Transverse colon (tissue), 4 donors: ENCODE results near the gene KLHL29. TPM values are rescaled to one million over a fixed set of nuclear protein-coding genes. Genes with fewer than 3 reads are reported as not detected.

Experiments
- DNase-seq: peaks from one replicate; pipeline ENCODE4 v3.0.0-alpha.2; 2019
- H3K27ac ChIP-seq, 4 donors: fragments of 200-600 bp; sonication (generic); 2 replicates each; pipeline ENCODE4 v1.5.1; 2016 to 2018; ENCODE audit warnings: inconsistent platforms in 4 of 4
- H3K27me3 ChIP-seq: fragments of 200-600 bp; sonication (generic); 2 replicates; pipeline ENCODE4 v1.5.1; 2017; ENCODE audit warnings: inconsistent platforms
- H3K36me3 ChIP-seq, 4 donors: fragments of 200-600 bp; sonication (generic); 2 replicates each; pipeline ENCODE4 v1.5.1; 2017 to 2019; ENCODE audit warnings: inconsistent platforms in 4 of 4
- H3K4me1 ChIP-seq, 4 donors: fragments of 200-600 bp; sonication (generic); 2 replicates each; pipeline ENCODE4 v1.5.1; 2017 to 2020; ENCODE audit warnings: inconsistent platforms in 4 of 4
- H3K4me3 ChIP-seq, 4 donors: fragments of 200-600 bp; sonication (generic); 1 replicate in 1 of 4; 2 replicates in 3 of 4; pipeline versions ENCODE4 v1.5.1 to v1.6.1; 2017 to 2019; ENCODE audit warnings: inconsistent platforms in 4 of 4
- H3K9me3 ChIP-seq, 2 donors: fragments of 200-600 bp; sonication (generic); 2 replicates each; pipeline ENCODE4 v1.5.1; 2017 to 2019; ENCODE audit warnings: inconsistent platforms in 2 of 2
- CTCF ChIP-seq, 5 experiments: fragments of 200-600 bp in 3 of 5; fragments of 450-650 bp in 2 of 5; sonication (generic) in 3 of 5; IDR thresholded peaks; 1 replicate in 2 of 5; 2 replicates in 3 of 5; pipeline ENCODE4 v1.5.1; 2016 to 2017; ENCODE audit warnings: antibody characterized with exemption in 5 of 5, inconsistent platforms in 3 of 5, mild to moderate bottlenecking in 2 of 5, moderate library complexity in 1 of 5
- EP300 ChIP-seq: sonication (generic); formaldehyde crosslinking; IDR thresholded peaks from one replicate; pipeline ENCODE4 v1.6.1; 2017; ENCODE audit warnings: antibody characterized with exemption, low read depth
- POLR2A ChIP-seq: fragments of 450-650 bp; IDR thresholded peaks from one replicate; pipeline ENCODE4 v1.6.1; 2016; ENCODE audit warnings: antibody characterized with exemption, mild to moderate bottlenecking, moderate library complexity
- POLR2AphosphoS5 ChIP-seq, 3 donors: sonication (generic); formaldehyde crosslinking; IDR thresholded peaks; one replicate each; pipeline ENCODE4 v1.6.1; 2016; ENCODE audit warnings: antibody characterized with exemption in 3 of 3
- WGBS, 2 donors: methylation state at CpG; one replicate each; pipeline ENCODE4 v1.1.5; 2018; ENCODE audit warnings: low coverage in 1 of 2; 5-methylcytosine and 5-hydroxymethylcytosine counted together
- in situ Hi-C, 4 donors: fragments of 200-750 bp; cut with MboI; loops; one replicate each; pipeline versions ENCODE4 v1.15.0 to v1.15.1; 2017; ENCODE audit warnings: low sequenced_read_pairs in 3 of 4, low pct_ligation_motif_present in 1 of 4, low pct_unique_long_range_greater_than_20kb in 1 of 4
- intact Hi-C: fragments of 100-400 bp; cut with DNase I; formaldehyde crosslinking; loops from one replicate; pipeline ENCODE4 v1.15.1; 2023; ENCODE audit warnings: low total_unique reads
- total RNA-seq, 4 donors: library from RNA; depleted of rRNA; stranded (reverse); fragments of >200 nt; gene quantifications; one replicate each; pipeline ENCODE4 v1.1.0, GENCODE V29; 2016

Gene KLHL29
- total RNA-seq, 4 donors from 2014 or later: 3.3 to 16.5 (median 5.8) TPM

- in situ Hi-C loops: no loop called here
- peak; percentile 16 for DNase-seq
Measured at GRCh38 chr2:23554054-23554697, 169.2 kb downstream of the KLHL29 start.

DNA sequence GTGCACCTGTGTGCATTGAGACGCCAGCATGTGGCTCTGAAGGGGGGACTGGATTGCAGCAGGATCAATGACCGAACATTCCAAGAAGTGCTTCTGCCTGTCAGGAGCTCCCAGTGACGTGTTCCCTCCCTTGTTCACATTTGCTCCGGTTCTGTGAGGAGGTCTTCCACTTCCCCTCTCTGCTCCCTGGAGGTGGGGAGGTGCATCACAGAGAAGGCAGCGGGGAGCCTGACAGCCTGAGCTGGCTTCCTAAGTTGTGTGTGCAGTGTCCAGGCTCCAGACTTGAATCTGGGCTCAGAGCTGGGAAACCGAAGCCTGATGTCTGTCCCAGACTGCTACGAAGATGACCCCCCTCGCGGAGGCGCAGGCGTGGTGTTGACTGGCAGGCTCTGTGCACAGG, 171.0 kb downstream of the KLHL29 start:
- in situ Hi-C loops: no loop called here
- Histone ChIP-seq H3K27ac (no peak overlapping the region), H3K4me1 (no peaks in the 10 kb centered on the region), H3K9me3 (no peaks in the 10 kb centered on the region), H3K36me3 (no peaks in the 10 kb centered on the region), H3K27me3 (no peaks in the 10 kb centered on the region), H3K4me3 (no peak overlapping the region)
- WGBS, 2 donors: 83% methylated on average over 11 of the region's 11 CpGs; no CpG with 5 or more reads in 1 of the 2 donors
- TF ChIP-seq CTCF (IDR thresholded peaks at IDR 0.05) (no peak), POLR2A (no peak), POLR2AphosphoS5 (IDR thresholded peaks at IDR 0.05) (no peak)
- intact Hi-C loops: no loop called here
- no peak for DNase-seq

More at GRCh38 chr2:23554054-23554697, 169.2 kb downstream of the KLHL29 start:
- H3K27ac ChIP-seq: peak overlapping the region; percentile 11 to 69 (median 44)
- no peaks in the 10 kb centered on the region for H3K36me3 ChIP-seq
- 70 to 79% methylated on average over 2 to 24 of the region's 24 CpGs for WGBS, 2 donors
- TF ChIP-seq CTCF (IDR thresholded peaks at IDR 0.05) (no peak), POLR2AphosphoS5 (IDR thresholded peaks at IDR 0.05) (peak in 1 of 3 donors; percentile 15)
- no peak overlapping the region for H3K4me3 ChIP-seq
- H3K27me3 ChIP-seq: no peaks in the 10 kb centered on the region
- peaks cover 0 to 3% (median 0%) of the 10 kb centered on the region in 4 donors for H3K4me1 ChIP-seq
- intact Hi-C loops: no loop called here
- H3K9me3 ChIP-seq: no peaks in the 10 kb centered on the region

DNA sequence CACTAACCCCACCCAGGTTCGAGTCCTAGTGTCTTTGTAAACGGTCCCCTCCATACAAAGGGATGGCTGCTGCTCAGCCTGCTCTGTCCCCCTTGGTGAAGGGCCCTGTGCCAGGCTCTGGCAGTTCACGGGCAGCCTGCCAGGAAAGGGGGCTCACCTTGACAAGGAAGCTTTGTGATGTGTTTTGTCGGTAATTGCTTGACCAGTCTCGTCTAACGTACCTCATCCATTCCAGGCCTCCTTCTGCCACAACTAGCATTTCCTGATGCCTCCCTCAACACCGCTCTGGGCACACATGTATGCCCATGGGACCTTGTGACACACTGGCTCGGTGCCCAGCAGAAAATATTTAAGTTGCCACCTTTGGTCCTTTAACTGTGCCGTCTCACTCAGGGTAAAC, 171.9 kb downstream of the KLHL29 start:
- H3K27ac ChIP-seq: no peak overlapping the region
- DNase-seq: no peak
- in situ Hi-C loops: no loop called here

DNA sequence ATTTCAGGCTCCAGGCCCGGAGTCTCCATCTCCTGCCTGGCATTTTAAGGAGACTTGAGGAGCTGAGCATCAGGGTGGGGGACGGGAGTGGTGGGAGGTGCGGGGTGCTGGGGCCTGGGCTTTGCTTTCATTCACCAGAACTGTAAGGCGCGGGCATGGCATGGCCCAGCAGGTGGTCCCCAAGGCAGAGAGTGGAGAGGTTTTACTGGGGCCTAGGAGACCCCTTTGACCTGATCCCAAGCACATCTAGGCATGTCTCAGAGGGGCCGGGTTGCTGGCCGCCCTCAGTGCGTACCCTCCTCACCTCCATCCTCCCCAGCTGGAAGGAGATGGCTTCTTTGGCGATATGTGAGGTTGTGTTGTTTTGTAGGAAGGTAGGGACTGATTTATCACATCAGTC, 172.5 kb downstream of the KLHL29 start:
- Histone ChIP-seq H3K9me3 (no peaks in the 10 kb centered on the region), H3K27me3 (no peaks in the 10 kb centered on the region), H3K27ac (no peak overlapping the region), H3K4me1 (no peaks in the 10 kb centered on the region), H3K4me3 (no peak overlapping the region), H3K36me3 (no peaks in the 10 kb centered on the region)
- in situ Hi-C loops (no loop called here), intact Hi-C loops (no loop called here)
- no peak for DNase-seq
- TF ChIP-seq POLR2AphosphoS5 (IDR thresholded peaks at IDR 0.05): no peak
- no peak for TF ChIP-seq POLR2A
- no peak for TF ChIP-seq EP300
- TF ChIP-seq CTCF (IDR thresholded peaks at IDR 0.05): no peak
- 88% methylated on average over 9 of the region's 9 CpGs; no CpG with 5 or more reads in 1 of the 2 donors for WGBS, 2 donors

More for the DNA sequence above, 171.9 kb downstream of the KLHL29 start:
- WGBS, 2 donors: 50 to 76% methylated on average over 1 to 9 of the region's 9 CpGs
- Histone ChIP-seq H3K4me1 (no peaks in the 10 kb centered on the region), H3K36me3 (no peaks in the 10 kb centered on the region), H3K27me3 (no peaks in the 10 kb centered on the region), H3K9me3 (no peaks in the 10 kb centered on the region), H3K4me3 (no peak overlapping the region)
- TF ChIP-seq POLR2A (no peak), POLR2AphosphoS5 (IDR thresholded peaks at IDR 0.05) (no peak), EP300 (no peak), CTCF (IDR thresholded peaks at IDR 0.05) (no peak)
- intact Hi-C loops: no loop called here
